ENCODE measurements around the gene ZGLP1.

The ZGLP1 gene

DNA sequence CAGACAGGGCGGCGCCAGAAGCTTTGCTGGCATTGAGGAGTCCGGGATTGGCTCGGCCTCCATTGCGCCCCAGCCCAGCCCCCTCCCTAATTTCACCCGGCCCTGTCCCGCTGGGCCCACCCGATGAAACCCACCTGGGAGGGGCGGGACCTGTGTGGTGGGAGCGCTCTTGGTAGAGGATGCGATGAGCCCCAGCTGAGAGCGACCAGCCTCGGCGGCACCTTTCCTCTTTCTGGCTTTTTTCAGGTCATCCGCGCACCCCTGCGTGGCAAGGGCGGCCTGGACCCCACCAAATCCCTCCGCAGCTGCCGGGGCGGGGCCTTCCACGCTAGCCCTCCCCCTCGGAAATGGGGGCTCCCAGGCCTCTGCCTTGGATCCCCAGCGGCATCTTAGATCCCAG, at the start of gene ZGLP1:
ZGLP1 (minus strand) TSS at position 393 of the 400 bp plus-strand sequence.
- Histone ChIP-seq H3K27me3 (ENCODE audit: insufficient read depth, low read length, poor library complexity, severe bottlenecking) (no peaks in the 10 kb centered on the region), H3F3A (ENCODE audit: low read depth) (no peaks in the 10 kb centered on the region), H4K20me1 (ENCODE audit: insufficient read depth, low read length, poor library complexity, severe bottlenecking) (no peaks in the 10 kb centered on the region), H2AFZ (ENCODE audit: low read length) (no peak within 1 kb of the TSS), H3K9ac (ENCODE audit: low read depth, low read length, poor library complexity, severe bottlenecking) (no peak within 1 kb of the TSS), H3K79me2 (ENCODE audit: insufficient read depth, low read length) (no peaks in the 10 kb centered on the region), H3K36me3 (ENCODE audit: insufficient read depth, low read length) (no peaks in the 10 kb centered on the region), H3K9me2 (replicated peaks; ENCODE audit: low read depth, low read length) (no peaks in the 10 kb centered on the region), H3K9me3 (ENCODE audit: insufficient read depth, low read depth, low read length) (no peaks in the 10 kb centered on the region), H3K4me3 (ENCODE audit: low read length, poor library complexity, severe bottlenecking) (no peak within 1 kb of the TSS), H3K4me2 (ENCODE audit: low read depth, low read length, poor library complexity, severe bottlenecking) (no peak within 1 kb of the TSS), H3K4me1 (ENCODE audit: insufficient read depth, low read length, poor library complexity, severe bottlenecking) (no peaks in the 10 kb centered on the region)
- TF ChIP-seq EZH2phosphoT487 (IDR thresholded peaks at IDR 0.05; ENCODE audit: borderline replicate concordance), result no peak
- TF ChIP-seq CTCF (conservative IDR thresholded peaks at IDR 0.05; ENCODE audit: low read length), result no peak

DNA sequence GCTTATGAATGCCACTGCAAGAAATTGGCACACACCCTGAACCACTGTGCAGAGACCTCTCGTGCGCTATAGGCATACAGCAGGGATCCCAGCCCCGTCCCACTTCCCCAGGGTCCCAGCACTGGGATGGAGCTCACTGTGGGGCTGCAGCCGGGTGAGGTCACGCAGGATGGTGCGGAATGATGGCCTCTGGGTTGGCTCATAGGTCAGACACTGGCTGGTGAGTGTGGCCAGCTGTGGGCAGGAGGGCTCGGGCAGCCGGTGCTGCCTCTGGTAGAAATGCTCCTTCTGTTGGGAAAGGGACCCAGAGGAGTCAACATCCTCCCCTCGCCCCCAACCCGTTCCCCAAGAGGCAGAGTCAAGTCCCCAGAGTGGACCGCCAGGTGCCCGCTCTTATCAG, 46.8 kb upstream of the ZGLP1 start:
- H3K4me3 ChIP-seq (ENCODE audit: low read length, poor library complexity, severe bottlenecking), result no peak overlapping the region
- no peak overlapping the region for H3K9ac ChIP-seq (ENCODE audit: low read depth, low read length, poor library complexity, severe bottlenecking)
- H3K9me2 ChIP-seq (replicated peaks; ENCODE audit: low read depth, low read length), result no peaks in the 10 kb centered on the region
- H3K27me3 ChIP-seq (ENCODE audit: insufficient read depth, low read length, poor library complexity, severe bottlenecking), result no peaks in the 10 kb centered on the region
- H4K20me1 ChIP-seq (ENCODE audit: insufficient read depth, low read length, poor library complexity, severe bottlenecking), result no peaks in the 10 kb centered on the region
- no peak overlapping the region for H2AFZ ChIP-seq (ENCODE audit: low read length)
- H3F3A ChIP-seq (ENCODE audit: low read depth), result no peaks in the 10 kb centered on the region
- no peaks in the 10 kb centered on the region for H3K4me1 ChIP-seq (ENCODE audit: insufficient read depth, low read length, poor library complexity, severe bottlenecking)
- H3K9me3 ChIP-seq (ENCODE audit: insufficient read depth, low read depth, low read length), result no peaks in the 10 kb centered on the region
- no peaks in the 10 kb centered on the region for H3K79me2 ChIP-seq (ENCODE audit: insufficient read depth, low read length)
- no peak overlapping the region for H3K4me2 ChIP-seq (ENCODE audit: low read depth, low read length, poor library complexity, severe bottlenecking)
- TF ChIP-seq EZH2phosphoT487 (IDR thresholded peaks at IDR 0.05; ENCODE audit: borderline replicate concordance), result no peak
- TF ChIP-seq CTCF (conservative IDR thresholded peaks at IDR 0.05; ENCODE audit: low read length), result no peak
- H3K36me3 ChIP-seq (ENCODE audit: insufficient read depth, low read length), result peaks cover 47% of the 10 kb centered on the region; the same call in 1 of the 2 replicates

GRCh38 chr19:10353793-10354391, 44.3 kb upstream of the ZGLP1 start:
- H3K4me2 ChIP-seq (ENCODE audit: low read depth, low read length, poor library complexity, severe bottlenecking), result no peak overlapping the region
- no peak overlapping the region for H3K9ac ChIP-seq (ENCODE audit: low read depth, low read length, poor library complexity, severe bottlenecking)
- no peaks in the 10 kb centered on the region for H3K9me2 ChIP-seq (replicated peaks; ENCODE audit: low read depth, low read length)
- no peaks in the 10 kb centered on the region for H3K79me2 ChIP-seq (ENCODE audit: insufficient read depth, low read length)
- no peaks in the 10 kb centered on the region for H3K9me3 ChIP-seq (ENCODE audit: insufficient read depth, low read depth, low read length)
- no peak overlapping the region for H2AFZ ChIP-seq (ENCODE audit: low read length)
- no peak overlapping the region for H3K4me3 ChIP-seq (ENCODE audit: low read length, poor library complexity, severe bottlenecking)
- H3K27me3 ChIP-seq (ENCODE audit: insufficient read depth, low read length, poor library complexity, severe bottlenecking), result no peaks in the 10 kb centered on the region
- H3K36me3 ChIP-seq (ENCODE audit: insufficient read depth, low read length), result peaks cover 38% of the 10 kb centered on the region; the same call in 1 of the 2 replicates
- no peaks in the 10 kb centered on the region for H3K4me1 ChIP-seq (ENCODE audit: insufficient read depth, low read length, poor library complexity, severe bottlenecking)
- TF ChIP-seq CTCF (conservative IDR thresholded peaks at IDR 0.05; ENCODE audit: low read length) (no peak), EZH2phosphoT487 (IDR thresholded peaks at IDR 0.05; ENCODE audit: borderline replicate concordance) (no peak)
- H4K20me1 ChIP-seq (ENCODE audit: insufficient read depth, low read length, poor library complexity, severe bottlenecking), result no peaks in the 10 kb centered on the region
- H3F3A ChIP-seq (ENCODE audit: low read depth), result no peaks in the 10 kb centered on the region

Data from Loucy (cell line).